NCI-H146 treated with DMSO at 0.1 percent for 48 hours (cell line): ENCODE measurements around the gene NDUFAF8.

Source experiments
- DNase-seq: peaks from one replicate; lab custom pipeline; 2025; ENCODE audit not compliant: unreplicated experiment; lab: John Stamatoyannopoulos, UW

The NDUFAF8 gene

DNA sequence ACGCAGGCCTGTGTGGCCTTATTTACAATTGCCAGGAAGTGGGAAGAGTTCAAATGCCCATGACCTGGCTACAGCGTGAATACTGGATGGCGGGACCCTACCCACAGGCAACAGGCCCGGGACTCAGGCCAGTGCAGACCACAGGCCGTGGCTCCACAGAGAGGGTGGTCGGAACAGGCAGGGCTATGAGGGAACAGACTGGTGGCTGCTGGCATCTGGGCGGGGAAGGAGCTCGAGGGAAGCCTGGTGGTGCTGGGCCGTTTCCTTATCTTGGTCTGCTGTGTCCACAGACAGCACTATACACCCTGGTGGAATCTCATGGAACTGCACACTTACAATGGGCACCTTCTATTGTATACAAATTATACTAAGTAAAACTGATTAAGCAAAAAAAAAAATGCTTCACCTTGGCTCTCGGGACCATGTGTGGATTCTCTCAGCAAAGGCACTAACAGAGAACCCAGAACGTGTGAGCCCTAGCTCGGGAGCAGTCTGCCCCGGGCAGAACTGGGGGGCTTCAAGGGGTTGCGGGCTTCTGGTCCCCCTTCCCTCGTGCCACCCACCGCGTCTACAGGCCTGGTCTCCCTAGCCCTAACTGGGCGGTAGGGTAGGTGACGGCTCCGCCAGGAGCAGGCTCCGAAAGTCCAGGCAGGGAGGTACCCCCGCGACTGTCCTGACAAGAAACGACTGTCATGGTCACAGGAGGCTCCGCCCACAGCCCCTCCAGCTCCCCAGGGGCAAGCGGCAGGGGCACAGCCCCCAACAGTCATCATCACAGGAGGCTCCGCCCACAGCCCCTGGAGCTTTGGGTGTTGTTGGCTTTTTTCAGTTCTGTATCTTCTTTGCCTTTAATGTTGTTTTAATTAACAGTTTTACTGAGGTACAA is 38.2 kb upstream of the NDUFAF8 start:
- peak; percentile 2 for DNase-seq

DNA sequence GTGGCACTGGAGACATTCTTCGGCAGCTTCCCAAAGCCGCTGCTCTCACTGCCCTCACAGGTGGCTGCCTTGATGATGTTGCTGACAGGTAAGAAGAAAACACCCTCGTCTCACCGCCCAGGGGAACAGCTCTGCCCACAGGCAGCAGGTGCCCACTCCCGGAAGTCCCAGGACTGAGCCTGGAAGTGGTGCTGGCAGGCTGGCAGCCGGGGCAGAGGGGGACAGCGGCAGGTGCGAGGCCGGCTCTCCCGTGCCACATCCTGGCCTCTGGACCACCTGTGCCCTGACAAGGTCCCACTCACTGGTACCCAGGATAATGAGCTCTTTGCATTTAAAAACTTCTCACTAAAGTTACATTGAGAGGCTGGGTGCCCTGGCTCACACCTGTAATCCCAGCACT is 36.8 kb upstream of the NDUFAF8 start:
- no peak for DNase-seq

DNA sequence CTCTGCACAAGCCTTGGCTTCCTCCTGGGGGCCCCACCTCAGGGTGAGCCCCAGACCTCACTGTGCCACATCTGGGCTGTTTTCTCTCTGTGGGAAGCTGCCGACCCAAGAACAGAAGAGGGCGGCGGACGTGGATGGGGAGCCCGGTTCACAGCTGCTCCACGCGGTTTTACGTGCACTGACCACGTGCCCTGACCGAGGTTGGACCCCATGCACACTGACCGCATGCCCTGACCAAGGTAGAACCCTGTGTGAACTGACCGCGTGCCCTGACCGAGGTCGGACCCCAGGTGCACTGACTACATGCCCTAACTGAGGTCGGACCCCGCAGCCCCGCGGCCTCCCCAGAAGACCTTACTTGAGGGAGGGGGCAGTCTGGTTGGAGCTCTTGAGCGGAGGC is 36.0 kb upstream of the NDUFAF8 start:
- no peak for DNase-seq

DNA sequence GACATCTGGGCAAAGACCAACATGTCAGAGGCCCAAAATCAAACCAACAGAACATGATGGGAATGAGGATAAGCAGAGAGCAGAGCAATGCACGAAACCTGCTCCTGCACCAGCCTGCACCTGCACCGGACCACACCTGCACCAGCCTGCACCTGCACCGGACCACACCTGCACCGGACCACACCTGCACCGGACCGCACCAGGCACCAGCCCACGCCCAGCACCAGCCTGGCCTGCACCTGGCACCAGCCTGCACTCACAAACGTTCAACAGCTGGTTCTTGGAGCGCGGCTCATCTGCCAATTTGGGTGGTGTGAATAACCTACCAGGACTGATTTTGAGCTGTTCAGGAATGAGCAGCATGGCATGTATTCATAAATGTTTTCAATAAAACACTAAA is 34.5 kb upstream of the NDUFAF8 start:
- DNase-seq: no peak

DNA sequence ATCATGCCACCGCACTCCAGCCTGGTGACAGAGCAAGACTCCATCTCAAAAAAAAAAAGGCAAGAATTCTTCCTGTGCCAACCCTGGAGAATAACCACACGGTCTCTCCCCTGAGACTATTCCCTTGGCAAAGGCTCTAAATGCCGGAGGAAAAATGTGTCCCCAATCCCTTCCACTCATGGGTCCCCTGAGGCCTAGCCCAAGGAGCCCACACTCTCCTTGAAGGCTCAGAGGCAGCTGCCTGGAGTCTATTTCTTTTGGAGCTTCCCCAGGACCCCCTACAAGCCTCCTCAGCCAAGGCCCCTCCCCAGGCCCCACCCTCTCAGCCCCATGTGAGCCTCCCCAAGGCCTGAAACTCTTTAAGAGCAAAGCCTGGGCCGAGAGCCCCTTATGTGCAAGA is 33.0 kb upstream of the NDUFAF8 start:
- DNase-seq: no peak

DNA sequence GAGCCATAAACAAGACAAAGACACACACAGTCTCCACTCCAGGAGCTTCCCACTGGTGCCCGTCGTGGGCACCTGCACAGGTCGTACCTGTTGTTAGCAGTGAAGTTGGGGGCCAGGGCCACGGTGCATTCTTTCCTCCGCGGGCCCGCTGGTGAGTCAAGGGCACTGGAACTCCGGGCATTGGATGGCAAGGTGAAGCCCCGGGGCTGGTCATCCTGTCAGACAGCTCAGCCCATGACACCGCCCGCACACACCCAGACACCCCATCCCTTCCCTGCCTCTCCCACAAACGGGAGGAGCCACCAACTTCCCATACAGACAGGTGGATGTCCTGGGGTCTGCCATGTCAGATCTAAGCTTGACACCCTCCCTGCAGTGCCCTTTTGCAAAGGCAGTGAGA is 32.5 kb upstream of the NDUFAF8 start:
- DNase-seq: no peak

DNA sequence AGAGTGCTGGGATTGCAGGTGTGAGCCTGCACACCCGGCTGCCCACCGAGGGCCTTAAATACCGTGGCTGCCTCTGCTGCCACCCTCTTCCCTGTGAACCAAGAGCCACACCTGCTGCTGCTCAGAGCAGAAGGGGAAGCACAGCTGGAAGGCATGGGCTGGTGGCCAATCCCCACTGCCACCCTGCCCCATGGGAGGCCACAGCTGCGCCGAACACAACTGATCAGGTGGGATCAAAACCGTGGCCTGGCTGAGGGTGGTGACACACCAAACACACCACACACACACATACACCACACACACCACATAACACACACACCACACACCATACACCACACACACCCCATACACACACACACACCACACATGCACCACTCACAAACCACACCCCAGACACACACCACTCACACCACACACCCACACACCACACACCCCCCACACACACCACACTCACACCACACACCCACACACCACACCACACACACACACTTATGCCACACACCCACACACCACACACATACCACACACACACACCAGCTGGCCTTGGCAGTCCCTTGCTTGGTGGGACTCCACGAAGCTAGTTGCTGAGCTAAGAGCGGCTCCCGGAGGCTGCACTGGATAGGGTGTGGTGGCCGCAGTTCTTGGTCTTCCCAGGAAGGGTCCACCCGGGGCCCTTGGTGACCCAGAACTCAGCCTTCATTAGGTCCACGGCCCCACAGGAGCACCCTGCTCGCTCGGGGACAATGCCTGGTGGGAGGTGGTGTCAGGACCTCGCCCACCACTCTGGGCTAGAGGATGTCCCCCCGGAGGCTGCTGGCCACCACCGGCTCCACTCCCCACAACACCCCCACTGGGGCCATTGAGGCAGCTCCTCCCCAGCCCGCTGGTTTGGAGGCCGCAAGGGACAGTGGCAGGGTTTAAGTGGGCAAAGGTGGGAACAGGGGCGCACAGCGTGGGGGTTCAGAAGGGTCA is 31.2 kb upstream of the NDUFAF8 start:
- no peak for DNase-seq

DNA sequence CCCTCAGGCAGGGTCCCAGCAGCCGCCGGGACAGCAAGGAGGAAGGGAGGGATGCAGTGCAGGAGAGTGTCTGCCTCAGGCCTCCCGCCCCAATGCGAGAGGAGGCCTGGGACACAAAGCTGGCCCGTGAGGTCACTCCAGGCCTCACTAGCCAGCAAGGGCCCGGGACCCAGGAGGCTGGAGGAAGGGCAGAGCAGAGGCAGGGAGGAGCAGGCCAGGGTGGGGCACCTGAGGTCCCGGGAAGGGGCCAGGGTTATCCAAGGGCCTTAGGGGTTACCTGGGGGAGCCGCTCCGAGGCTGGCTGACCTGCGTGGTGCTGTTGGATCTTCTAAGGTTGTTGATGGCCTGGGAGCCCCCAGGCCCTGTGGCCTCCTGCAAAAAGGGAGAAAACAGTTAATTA is 30.5 kb upstream of the NDUFAF8 start:
- no peak for DNase-seq

DNA sequence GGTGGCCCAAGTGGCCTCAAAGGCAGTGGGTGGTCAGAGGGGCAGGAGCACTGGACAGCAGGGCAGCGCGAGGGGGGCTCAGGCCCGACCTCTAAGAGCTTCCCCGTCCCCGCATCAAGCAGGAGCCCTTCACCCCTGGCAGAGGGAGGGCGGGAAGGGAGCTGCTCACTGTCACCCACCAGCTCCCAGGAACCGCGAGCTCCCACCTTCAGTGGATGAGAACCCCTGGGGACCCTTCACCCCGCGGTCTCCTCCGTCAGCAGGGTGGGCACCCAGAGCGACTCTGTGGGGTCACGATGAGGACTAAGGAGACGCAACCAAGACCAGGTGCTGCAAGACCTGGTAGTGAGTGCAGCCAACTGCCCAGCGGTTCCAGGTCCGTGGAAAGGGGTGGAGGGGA is 30.0 kb upstream of the NDUFAF8 start:
- DNase-seq: no peak

DNA sequence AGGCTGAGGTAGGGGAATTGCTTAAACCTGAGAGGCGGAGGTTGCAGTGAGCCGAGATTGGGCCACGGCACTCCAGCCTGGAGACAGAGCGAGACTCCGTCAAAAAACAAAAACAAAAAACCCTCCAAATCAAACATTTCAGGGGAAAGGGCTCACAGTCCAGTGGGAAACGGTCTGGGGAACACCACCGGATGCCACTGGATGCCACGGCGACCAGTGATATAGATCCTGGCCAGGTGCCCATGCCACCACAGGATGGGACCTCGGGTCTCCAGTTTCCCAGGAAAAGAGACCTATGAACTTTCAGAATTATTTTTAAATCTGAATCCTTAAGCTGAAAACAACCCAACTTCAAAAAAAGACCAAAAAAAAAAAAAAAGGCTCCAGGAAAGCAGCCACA is 28.7 kb upstream of the NDUFAF8 start:
- DNase-seq: no peak

DNA sequence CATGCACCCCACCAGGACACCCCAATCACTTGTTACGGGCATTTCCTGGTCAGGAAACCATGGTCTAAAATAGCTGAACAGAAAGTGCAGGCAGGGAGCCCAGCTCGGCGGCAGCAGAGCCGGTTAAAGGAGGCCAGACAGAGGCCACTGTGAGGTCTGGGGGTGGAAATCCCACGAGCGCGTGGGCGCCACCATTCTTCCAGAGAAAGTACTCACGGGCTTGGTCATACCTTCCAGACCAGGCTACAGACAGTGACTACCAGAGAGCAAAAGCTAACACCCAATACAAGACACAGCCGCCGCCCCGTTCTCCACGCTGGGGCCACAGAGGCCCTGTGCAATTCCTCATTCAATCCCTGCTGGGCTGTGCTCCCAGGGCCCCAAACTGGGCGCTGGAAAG is 28.2 kb upstream of the NDUFAF8 start:
- DNase-seq: no peak

DNA sequence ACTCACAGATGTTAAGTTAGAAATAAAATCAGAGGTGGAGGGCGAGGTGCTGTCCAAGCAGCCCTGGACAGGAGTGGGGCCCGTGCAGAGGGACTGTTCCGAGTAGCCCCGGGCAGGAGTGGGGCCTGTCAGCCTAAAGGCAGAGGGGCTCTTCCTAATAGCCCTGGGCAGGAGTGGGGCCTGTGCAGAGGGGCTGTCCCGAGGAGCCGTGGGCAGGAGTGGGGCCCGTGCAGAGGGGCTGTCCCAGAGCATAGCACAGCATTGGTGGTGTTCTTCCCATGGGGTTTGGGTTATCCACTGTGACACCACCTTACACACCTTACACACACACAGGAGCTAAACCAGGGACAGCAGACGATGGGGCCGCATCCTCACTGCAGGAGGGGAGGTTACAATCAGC is 26.8 kb upstream of the NDUFAF8 start:
- DNase-seq: no peak

DNA sequence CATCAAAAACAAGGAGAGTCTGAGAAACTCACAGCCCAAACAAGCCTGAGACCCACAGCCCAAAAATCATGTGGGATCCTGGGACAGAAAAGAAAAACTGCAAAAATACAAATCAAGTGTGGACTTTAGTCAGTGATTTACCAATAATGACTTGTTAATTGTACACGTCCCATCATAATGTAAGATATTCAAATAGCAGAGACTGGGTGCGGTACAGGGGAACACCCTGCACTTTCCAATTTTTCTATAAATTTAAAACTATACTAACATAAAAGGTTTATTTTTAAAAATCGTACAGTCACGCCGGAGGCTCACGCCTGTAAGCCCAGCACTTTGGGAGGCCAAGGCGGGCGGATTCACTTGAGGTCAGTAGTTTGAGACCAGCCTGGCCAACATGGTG is 25.1 kb upstream of the NDUFAF8 start:
- no peak for DNase-seq

DNA sequence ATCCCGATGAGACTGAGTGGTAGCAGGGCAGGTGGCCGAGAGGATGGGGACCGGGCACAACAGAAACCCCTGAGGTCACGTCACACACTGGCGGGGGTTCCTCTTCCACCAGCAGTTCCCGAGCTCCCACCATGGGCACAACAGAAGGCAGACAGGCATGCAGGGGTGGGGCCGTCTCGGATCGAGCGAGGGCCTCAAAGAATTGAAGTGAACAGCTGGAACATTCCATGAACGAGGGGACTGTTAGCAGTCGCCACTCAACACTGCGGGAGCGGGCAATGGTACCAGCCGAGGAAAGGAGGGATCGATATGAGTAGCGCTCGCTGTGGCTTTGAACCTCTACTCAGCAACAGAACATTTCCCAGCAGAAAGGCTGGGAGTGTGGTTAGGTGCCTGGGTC is 21.6 kb upstream of the NDUFAF8 start:
- DNase-seq: no peak

DNA sequence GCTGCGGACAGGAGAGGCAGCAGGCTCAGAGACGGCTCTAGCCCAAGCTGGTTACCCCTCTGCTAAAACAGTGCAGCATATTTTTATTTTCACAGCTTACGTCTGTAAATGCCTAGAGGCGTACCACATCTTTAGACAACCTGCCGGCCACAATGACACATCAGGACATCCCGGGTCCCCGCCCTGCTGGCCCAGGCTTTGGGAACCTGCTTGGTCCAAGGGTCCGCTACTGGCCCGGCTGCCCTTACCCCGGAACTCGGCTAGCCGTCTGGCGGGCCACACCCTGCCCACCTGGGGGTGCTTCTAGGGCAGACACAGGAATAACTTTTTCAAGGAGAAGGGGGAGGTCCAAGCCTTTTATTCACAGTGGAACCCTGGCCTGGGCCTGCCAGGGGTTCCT is 20.7 kb upstream of the NDUFAF8 start:
- no peak for DNase-seq

DNA sequence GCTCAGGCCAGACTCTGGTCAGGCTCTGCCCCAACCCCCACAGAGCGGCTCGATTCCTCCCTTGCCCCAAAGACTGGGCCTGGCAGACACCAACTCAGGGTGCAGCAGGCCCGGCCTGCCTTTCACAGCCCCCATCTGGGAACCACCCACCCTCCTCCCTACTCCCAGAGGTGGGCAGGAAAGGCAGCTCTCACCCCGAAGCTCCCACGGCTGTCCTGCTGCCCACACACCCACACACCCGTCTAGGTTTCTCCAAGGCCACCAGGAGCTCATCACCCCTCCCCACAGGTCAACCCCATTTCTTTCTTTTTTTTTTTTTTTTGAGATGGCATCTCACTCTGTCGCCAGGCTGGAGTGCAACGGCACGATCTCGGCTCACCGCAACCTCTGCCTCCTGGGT is 20.1 kb upstream of the NDUFAF8 start:
- no peak for DNase-seq

DNA sequence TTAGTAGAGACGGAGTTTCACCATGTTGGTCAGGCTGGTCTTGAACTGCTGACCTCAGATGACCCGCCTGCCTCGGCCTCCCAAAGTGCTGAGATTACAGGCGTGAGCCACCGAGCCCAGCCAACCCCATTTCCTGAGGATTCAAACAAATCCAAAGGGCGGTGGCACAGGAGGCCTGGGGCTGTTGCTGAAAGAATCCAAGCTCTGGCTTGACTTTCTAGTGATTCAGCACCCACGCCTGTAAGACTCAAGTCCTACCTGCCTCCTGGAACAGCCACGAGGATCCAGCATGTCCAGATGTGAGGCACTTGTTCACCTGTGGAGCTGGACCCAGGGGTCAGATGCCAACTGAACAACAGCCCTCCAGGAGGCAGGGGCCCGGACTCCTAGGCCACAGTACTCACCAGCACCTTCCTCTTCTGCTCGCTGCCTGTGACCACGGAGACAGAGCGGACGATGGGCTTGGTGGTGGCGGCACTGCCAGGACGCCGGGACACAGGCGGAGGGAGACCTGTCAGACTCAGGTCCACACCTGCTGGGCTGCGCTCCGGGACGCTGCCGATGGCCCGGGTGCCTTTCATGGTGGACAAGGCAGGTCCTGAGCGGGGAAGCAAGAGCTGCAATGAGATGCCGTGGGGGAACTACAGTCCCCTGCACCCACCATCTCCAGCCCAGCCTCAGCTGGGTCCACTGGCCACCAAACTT is 19.5 kb upstream of the NDUFAF8 start:
- DNase-seq: no peak

DNA sequence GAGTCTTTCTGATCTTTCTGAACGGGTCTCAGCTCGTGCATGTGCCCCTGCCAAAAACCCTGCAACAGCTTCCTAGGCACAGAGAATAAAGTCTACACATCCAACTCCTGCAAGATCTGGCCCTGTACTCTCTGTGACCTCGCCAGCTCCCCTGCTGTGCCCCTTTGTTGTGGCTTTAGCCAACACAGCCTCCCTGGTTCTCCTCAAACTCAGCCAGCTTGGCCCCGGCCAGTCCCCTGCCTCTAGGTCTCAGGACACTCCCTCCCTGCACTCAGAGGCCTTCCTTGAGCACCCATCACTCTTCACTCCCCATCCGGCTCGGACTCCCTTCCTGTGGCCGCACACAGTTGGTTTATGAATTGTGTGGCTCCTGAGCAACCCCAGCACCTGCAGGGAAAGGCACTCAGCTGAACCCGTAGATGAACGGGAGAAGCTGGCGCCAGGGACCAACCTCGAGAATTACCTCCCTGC is 17.7 kb upstream of the NDUFAF8 start:
- DNase-seq: no peak

DNA sequence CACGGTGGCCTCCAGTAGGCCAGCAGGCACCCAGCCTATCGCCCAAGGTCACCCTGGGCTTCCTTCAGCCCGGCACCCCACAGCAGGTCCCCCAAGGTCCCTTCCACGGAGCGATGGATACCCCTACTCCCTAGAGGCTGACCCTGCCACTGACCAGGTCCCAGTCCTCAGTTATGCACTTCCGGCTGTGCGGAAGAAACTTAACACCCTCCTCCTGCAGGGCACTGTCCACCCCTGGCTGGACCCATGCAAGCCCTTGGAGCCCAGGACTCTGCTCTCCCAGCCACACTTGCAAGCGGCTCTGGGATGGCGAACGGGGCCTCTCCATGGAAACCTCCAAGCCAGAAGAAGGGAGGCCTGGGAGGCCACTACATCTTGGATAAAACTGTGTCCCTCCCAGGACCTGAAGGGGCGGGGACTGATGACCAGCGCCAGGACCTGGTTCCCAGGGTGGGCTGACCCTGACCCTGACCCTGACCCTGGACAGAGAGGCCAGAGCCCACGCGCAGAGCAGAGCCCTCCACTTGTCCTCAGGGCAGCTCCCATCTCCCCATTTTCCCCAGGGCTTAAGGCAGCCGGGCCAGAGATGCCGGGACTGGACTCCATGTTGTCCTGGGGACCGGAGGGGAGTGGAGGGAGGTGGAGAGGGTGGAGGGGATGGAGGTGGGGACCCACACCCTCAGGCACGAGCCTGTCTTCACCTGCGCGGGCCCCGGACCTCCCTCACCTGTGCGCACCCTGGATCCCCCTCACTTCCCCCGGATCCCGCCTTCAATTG is 17.1 kb upstream of the NDUFAF8 start:
- no peak for DNase-seq

DNA sequence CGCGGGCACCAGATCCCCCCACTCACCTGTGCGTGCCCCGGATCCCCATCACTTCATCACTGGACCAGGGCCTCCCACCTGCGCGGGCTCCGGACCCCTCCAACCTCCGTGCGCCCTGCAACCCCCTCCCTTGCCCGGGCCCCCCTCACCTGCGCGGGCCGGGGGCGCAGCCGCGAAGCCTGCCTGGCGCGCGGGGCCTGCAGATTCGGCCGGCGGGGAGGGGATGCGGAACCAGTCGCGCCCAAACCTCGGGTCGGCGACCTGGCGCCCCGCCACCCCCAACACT is 16.6 kb upstream of the NDUFAF8 start:
- DNase-seq: no peak
